K562 (cell line): Measurements from ENCODE around the gene MLXIPL. TPM values are rescaled to one million over a fixed set of nuclear protein-coding genes. Genes with fewer than 3 reads are reported as not detected.

Experiments used
- ILK ChIP-seq: fragments of 450-650 bp; IDR thresholded peaks from 2 replicates; pipeline ENCODE4 v1.6.1; 2016; ENCODE audit warnings: missing genetic modification characterization, low read depth, mild to moderate bottlenecking, missing compliant biosample characterization, moderate library complexity, borderline replicate concordance
- KDM2B ChIP-seq: fragments of 250-450 bp; sonication (Bioruptor Pico); IDR thresholded peaks from 2 replicates; pipeline ENCODE4 v1.8.0; 2021; ENCODE audit warnings: mild to moderate bottlenecking, moderate library complexity
- KDM4B ChIP-seq, 2 experiments: fragments of 450-650 bp in 1 of 2; sonication (generic) in 1 of 2; IDR thresholded peaks; 2 replicates each; pipeline ENCODE4 v1.6.1; 2016 to 2017; ENCODE audit warnings: borderline replicate concordance in 2 of 2, antibody characterized with exemption in 1 of 2, low read depth in 1 of 2, mild to moderate bottlenecking in 1 of 2
- NONO ChIP-seq, 2 experiments: fragments of 200-400 bp in 1 of 2; fragments of 450-650 bp in 1 of 2; formaldehyde crosslinking in 1 of 2; IDR thresholded peaks; 2 replicates each; pipeline ENCODE4 v1.6.1; 2017; ENCODE audit warnings: low read depth in 2 of 2, mild to moderate bottlenecking in 2 of 2, moderate library complexity in 2 of 2, low read length in 1 of 2
- RBBP5 ChIP-seq: fragments of 200-600 bp; sonication (generic); IDR thresholded peaks from 2 replicates; pipeline ENCODE4 v1.6.1; 2012; ENCODE audit warnings: borderline replicate concordance, mild to moderate bottlenecking, low read length, control low read depth, inconsistent platforms; ENCODE audit not compliant: insufficient read depth, poor library complexity, severe bottlenecking
- ZBTB33 ChIP-seq: sonication (generic); formaldehyde crosslinking; IDR thresholded peaks from 2 replicates; pipeline ENCODE4 v1.8.1; 2023; ENCODE audit warnings: mild to moderate bottlenecking, missing genetic modification reagents
- ZBTB40 ChIP-seq, 2 experiments: fragments of 450-650 bp in 1 of 2; sonication (generic) in 1 of 2; formaldehyde crosslinking in 1 of 2; IDR thresholded peaks; 2 replicates each; pipeline versions ENCODE4 v1.7.1 to v1.9.0; 2016 to 2022; ENCODE audit warnings: inconsistent platforms in 1 of 2, mild to moderate bottlenecking in 1 of 2, missing genetic modification reagents in 1 of 2
- ZNF232 ChIP-seq: sonication (generic); formaldehyde crosslinking; IDR thresholded peaks from 2 replicates; pipeline ENCODE4 v1.8.0; 2022; ENCODE audit warnings: mild to moderate bottlenecking, missing genetic modification reagents
- polyA plus RNA-seq, 8 experiments: library from polyadenylated mRNA; depleted of rRNA in 4 of 8; stranded (reverse) in 5 of 8; unstranded in 3 of 8; fragments of >200 nt; fragmentation: Nextera tagmentation in 2 of 8; fragmentation: Illumina TruSeq in 1 of 8; extraction: Ambion mirVana in 2 of 8; extraction: Trizol in 1 of 8; gene quantifications; 2 replicates each; pipeline versions ENCODE4 v1.2.1 to v1.2.3, GENCODE V29; 2011 to 2014; ENCODE audit warnings: inconsistent platforms in 1 of 8, missing spikeins in 1 of 8
- total RNA-seq, 7 experiments: library from RNA; depleted of rRNA in 6 of 7; stranded (reverse); fragments of >200 nt in 6 of 7; fragmentation: Illumina TruSeq in 2 of 7; extraction: Trizol in 2 of 7; gene quantifications; 2 replicates each; pipeline versions ENCODE4 v1.2.1 to v1.2.3, GENCODE V29; 2011 to 2021; ENCODE audit warnings: low replicate concordance in 1 of 7
- TF ChIP-seq, protein P1 (sequence below): fragments of 250-450 bp; sonication (Bioruptor Pico); IDR thresholded peaks from 2 replicates; pipeline ENCODE4 v1.5.0; 2021
- TF ChIP-seq, protein P2 (sequence below), 3 experiments: IDR thresholded peaks in 2 of 3; conservative IDR thresholded peaks in 1 of 3; 2 replicates each; pipeline ENCODE4 v1.5.1; 2011 to 2012; ENCODE audit warnings: low read length in 3 of 3, mild to moderate bottlenecking in 3 of 3, control low read depth in 2 of 3, improper control_type of control experiment in 1 of 3, inconsistent platforms in 1 of 3, low read depth in 1 of 3, mixed read lengths in 1 of 3, moderate library complexity in 1 of 3; ENCODE audit not compliant: insufficient read depth in 2 of 3

Gene MLXIPL
- total and polyA plus RNA-seq, 9 of the 15 experiments (the other 6 are each of a cell fraction or from before 2014, with no cell fraction given): 0.11 to 18.4 (median 1.4) TPM

DNA sequence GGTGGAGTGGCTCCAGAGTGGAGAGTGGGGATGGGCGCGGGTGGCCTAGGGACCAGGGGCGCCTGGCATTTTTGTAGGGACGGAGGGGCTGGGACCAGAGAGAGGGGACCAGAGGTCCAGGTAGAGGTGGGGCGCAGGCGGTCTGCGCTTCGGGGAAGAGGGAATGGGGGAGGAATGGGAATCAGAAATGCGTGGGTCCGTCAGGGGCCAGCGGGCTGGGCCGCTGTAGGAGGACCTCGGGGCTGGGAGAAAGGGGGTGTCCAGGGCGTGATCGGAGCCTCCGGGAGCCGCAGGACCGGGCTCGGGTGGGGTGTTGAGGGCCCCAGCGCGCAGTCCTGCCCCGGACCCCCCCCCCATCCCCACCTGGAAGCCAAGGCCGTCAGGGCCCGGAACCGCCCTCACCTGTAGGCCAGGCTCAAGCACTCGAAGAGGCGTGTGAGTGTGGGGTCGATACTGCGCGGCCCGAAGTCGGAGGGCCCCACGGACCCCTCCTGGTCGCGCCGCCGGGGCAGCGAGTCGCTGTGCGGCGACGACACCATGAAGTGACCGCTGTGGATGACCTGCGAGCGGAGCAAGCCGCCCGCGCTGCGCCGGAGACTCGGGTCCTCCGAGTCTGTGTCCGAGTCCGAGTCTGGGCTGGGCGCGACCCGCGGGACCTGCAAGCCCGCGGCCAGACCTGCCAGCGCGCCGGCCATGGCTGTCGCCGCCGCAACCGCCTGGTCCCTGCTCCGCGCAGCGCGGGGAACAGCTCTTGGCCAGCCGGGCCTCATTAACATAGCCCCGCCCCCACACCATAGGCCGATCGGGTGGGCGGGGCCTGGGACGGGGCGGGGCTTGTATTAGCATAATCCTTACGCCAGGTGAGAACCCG lies at the start of gene MLXIPL (continued):
- TF ChIP-seq ZBTB40 (IDR thresholded peaks at IDR 0.05) (peak; percentile 42; the same call in 1 of the 2 replicates), ZBTB40 (CRISPR knock-in tag; IDR thresholded peaks at IDR 0.05) (no peak), ZBTB33 (CRISPR knock-in tag) (0 out of 2 replicates have a peak, but pooled peaks have one; percentile 7), ILK (no peak), KDM4B (IDR thresholded peaks at IDR 0.05; ENCODE audit: borderline replicate concordance in 2 of 2, low read depth in 1 of 2) (no peak), ZNF232 (CRISPR knock-in tag) (no peak; the same call in 1 of the 2 replicates), RBBP5 (peak; percentile 65), NONO (IDR thresholded peaks at IDR 0.05; ENCODE audit: low read depth in 2 of 2, low read length in 1 of 2) (peak; percentile 64 to 96; a peak in 3 of 4 replicates), KDM2B (CRISPR knock-in tag) (peak; percentile 94)
- TF ChIP-seq, protein P1, sequence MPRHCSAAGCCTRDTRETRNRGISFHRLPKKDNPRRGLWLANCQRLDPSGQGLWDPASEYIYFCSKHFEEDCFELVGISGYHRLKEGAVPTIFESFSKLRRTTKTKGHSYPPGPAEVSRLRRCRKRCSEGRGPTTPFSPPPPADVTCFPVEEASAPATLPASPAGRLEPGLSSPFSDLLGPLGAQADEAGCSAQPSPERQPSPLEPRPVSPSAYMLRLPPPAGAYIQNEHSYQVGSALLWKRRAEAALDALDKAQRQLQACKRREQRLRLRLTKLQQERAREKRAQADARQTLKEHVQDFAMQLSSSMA (CRISPR knock-in tag): peak; percentile 44; the same call in 1 of the 2 replicates
- TF ChIP-seq, protein P2, sequence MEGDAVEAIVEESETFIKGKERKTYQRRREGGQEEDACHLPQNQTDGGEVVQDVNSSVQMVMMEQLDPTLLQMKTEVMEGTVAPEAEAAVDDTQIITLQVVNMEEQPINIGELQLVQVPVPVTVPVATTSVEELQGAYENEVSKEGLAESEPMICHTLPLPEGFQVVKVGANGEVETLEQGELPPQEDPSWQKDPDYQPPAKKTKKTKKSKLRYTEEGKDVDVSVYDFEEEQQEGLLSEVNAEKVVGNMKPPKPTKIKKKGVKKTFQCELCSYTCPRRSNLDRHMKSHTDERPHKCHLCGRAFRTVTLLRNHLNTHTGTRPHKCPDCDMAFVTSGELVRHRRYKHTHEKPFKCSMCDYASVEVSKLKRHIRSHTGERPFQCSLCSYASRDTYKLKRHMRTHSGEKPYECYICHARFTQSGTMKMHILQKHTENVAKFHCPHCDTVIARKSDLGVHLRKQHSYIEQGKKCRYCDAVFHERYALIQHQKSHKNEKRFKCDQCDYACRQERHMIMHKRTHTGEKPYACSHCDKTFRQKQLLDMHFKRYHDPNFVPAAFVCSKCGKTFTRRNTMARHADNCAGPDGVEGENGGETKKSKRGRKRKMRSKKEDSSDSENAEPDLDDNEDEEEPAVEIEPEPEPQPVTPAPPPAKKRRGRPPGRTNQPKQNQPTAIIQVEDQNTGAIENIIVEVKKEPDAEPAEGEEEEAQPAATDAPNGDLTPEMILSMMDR (IDR thresholded peaks at IDR 0.05 in 2 of 3, conservative IDR thresholded peaks at IDR 0.05 in 1 of 3; ENCODE audit: insufficient read depth in 2 of 3, low read depth in 1 of 3, low read length in 3 of 3): no peak
